Measurements from ENCODE around the gene SSMEM1.

The SSMEM1 gene

DNA sequence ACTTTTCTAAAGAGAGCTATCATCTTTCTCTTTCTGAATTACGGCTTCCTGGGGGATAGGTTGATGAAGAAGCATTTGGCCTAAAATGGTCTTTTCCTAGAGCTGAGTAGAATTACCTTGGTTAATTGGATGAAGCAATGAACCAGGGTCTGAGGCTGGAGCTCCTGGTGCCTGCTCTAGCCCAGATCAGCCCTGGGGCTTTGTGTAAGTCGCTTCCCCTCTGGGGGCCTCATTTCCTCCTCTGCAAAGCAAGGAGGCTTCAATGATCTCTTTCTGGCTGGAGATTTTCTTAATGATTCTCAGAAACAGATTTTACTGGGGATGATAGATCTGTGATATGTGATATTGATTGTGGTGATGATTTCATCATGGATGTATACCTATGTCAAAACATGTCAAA is 55.5 kb downstream of the SSMEM1 start:
- no peak for DNase-seq (ENCODE audit: low read depth in 2 of 2)
- TF ChIP-seq, protein P1, sequence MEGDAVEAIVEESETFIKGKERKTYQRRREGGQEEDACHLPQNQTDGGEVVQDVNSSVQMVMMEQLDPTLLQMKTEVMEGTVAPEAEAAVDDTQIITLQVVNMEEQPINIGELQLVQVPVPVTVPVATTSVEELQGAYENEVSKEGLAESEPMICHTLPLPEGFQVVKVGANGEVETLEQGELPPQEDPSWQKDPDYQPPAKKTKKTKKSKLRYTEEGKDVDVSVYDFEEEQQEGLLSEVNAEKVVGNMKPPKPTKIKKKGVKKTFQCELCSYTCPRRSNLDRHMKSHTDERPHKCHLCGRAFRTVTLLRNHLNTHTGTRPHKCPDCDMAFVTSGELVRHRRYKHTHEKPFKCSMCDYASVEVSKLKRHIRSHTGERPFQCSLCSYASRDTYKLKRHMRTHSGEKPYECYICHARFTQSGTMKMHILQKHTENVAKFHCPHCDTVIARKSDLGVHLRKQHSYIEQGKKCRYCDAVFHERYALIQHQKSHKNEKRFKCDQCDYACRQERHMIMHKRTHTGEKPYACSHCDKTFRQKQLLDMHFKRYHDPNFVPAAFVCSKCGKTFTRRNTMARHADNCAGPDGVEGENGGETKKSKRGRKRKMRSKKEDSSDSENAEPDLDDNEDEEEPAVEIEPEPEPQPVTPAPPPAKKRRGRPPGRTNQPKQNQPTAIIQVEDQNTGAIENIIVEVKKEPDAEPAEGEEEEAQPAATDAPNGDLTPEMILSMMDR (IDR thresholded peaks at IDR 0.05; ENCODE audit: low read depth, low read length), result no peak
- no peak overlapping the region for H3K4me3 ChIP-seq (replicated peaks in 1 of 2; ENCODE audit: low read depth in 2 of 2, low read length in 2 of 2)

Data from cardiac fibroblast (primary cell).